Left renal pelvis (tissue), 4 donors: ENCODE data around the gene SMPX. TPM values are rescaled to one million over a fixed set of nuclear protein-coding genes. Genes with fewer than 3 reads are reported as not detected.

Source experiments
- DNase-seq, 4 donors: peaks; one replicate each; pipeline ENCODE4 v3.0.0-alpha.2; 2013; ENCODE audit warnings: low read depth in 4 of 4, low spot score in 3 of 4
- polyA plus RNA-seq, 4 donors: library from polyadenylated mRNA; unstranded; fragments of 120-200 nt; gene quantifications; one replicate each; pipeline ENCODE4 v1.2.1, GENCODE V29; 2013; ENCODE audit not compliant: insufficient read length in 4 of 4

The SMPX gene
- polyA plus RNA-seq, 4 donors, result 0.27 to 0.32 TPM; not detected in 2

DNA sequence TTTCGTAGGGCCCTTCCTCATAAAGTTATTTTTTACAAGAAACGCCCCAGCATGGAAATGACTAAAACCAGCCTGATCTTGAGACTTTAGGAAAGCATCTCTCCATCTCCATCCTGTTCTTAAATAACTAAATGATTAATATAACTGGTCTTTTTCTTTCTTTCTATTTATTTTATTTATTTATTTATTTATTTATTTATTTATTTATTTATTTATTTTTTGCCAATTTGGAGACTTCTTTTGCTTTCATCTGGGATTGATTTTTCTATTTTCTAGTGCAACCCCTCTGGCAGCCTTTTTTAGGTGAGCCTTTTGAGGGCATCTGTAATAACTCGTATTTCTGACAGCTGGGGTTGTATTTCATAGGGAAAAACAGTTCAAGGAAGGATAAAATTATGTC is 98.6 kb downstream of the SMPX start:
- DNase-seq, result no peak

GRCh38 chrX:21658746-21659145 is 99.2 kb downstream of the SMPX start:
- no peak for DNase-seq

DNA sequence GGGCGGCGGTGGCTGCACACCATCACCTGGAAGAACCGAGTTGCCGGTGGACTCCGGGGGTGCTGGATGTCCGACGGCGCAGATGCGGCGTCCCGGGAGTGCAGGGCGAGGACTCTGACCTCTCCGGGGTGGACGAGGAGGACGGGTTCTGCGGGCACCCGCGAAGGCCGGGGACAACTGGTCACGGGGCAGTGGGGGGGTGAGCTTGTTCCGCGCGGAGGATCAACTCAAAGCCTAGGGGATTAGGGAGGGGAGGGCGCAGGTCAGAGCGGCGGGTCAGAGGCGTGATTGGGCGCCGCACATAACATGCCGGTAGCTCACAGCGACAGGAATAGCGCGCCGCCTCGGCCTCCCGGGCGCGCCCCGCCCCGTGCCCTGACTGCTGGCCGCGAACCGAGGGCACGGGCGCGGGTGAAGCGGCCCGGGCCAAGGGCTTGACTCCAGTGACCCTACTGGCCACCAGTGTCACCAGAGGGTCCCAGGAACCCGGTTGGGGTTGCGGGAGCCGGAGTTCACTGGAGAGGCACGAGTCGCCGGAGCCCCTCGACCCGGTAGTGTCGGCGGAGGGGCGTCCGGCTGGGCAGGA is 99.7 kb downstream of the SMPX start, which contains the start of gene KLHL34:
TSS of gene KLHL34 (minus strand) at position 179 of the 586 bp plus-strand sequence. CDS start 542 bp downstream, outside the sequence.
- DNase-seq, result no peak

DNA sequence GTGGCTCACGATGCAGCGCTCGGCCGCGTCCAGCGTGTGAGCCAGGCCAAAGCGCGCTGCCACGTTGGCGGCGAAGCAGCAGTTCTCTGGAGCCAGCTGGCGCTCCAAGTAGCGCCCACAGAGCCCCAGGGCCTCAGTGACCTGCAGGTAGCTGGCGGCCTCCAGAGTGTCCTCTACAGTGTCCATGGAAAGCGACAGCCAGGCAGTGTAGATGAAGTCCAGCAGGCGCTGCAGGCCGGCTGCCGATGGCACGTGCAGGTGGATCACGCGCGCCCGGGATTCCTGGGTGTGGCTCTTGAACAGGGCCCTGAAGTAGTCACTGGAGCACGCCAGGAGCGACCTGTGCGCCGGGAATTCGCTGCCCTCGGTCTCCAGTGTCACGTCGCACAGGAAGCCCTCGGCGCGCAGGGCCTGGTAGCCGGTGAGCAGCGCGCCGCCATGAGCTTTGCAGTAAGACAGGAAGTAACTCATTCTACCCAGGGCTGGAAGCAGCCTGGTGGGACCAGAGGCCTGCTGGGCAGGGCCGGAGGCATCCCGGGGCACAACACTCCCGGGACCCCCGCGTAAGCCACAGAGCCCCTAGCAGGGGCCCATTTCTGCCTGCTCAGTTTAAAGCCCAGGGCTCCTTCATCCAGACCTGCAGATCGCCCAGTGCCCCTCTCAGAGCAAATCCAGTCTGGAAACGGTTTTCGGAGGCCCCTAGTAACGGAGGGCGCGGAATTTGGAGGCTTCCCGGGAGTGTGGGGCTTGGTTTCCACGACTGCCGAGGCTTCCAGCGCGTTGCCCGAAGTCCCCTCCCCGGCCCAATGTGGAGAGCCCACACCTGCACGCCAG is 100.4 kb downstream of the SMPX start:
- DNase-seq, result no peak

DNA sequence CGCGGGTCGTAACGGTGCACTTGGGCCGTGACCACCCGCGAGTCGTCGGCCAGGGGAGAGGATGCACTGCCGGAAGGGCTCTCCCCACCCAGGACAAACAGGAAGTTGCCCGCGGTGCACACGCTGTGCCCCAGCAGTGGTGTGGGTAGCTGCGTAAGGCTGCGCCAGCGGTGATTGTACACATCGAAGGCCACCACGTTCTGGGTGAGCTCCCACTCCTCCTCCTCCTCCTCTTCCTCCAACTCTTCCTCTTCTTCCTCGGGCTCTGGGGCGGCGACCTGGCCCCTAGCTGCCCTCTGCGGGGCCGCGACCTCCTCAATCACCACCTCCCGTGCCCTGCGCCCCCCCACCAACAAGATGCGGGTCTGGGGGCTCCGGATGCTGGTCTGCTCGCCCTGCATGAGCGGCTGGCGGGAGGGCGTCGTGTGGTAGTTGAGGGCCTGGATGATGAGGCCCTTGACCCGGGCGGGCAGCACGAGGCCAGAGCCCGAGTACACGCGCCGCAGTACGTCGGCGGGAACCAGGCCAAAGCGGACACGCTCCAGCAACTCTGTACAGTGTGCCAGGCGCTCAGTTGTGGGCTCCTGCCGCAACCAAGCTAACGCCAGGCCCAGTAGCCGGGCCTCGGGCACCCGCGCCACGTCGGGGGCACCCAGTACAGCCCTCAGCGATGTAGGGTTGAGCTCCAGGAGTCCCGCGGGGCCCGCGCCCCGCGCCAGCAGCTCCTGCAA is 101.2 kb downstream of the SMPX start:
- DNase-seq, result no peak

Other genes with a start within 250 kb of the SMPX start
- under 1 TPM in 3 of 4 donors, not detected in 1; 0.04 to 0.11 (median 0.06) TPM for gene KLHL34, start 99.8 kb downstream of the SMPX start, polyA plus RNA-seq
- gene MBTPS2, start 81.5 kb upstream of the SMPX start, polyA plus RNA-seq, result 10 to 100 TPM; 27.7 to 39.2 (median 32.9) TPM
- 1 to 10 TPM; 2.6 to 3.4 (median 3.2) TPM for gene YY2, start 97.9 kb upstream of the SMPX start, polyA plus RNA-seq
- 100 to 1,000 TPM in 3 of 4 donors, 10 to 100 TPM in 1; 57.0 to 166 (median 150) TPM for gene SMS, start 182.6 kb upstream of the SMPX start, polyA plus RNA-seq